ENCODE data around the gene CCL4. TPM values are rescaled to one million over a fixed set of nuclear protein-coding genes. Genes with fewer than 3 reads are reported as not detected.
"Not testable (repeated sequence)": the region's sequence is repeated elsewhere in the genome, so short reads cannot be mapped to it uniquely, and the experiment has no call there.

The CCL4 gene
- total RNA-seq, 2 experiments from 2014 or later = 0.09 TPM; not detected in 1

DNA sequence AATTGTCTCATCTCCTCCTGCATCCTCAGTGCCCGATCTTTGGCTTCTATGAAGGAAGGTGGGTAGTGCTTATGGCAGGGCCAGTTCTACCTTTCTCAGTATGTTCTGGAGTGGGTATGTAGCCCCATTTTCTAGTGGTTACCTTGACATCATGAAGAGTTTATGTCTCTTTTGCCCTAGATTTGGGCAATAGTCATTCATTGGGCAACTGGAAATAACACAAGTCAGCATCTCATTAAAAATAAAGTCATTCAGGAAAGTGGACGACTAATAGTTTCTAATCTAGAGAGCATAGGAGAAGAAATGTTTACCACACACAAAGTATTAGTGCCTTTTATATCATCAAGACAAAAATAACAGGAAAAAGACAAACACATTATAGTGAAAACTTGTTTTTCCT, 19.9 kb upstream of the CCL4 start:
- H3K9me2 ChIP-seq (ENCODE audit: insufficient read depth, low read length); H3K9me3 ChIP-seq (ENCODE audit: low read length); H2AFZ ChIP-seq (ENCODE audit: low read length); H3K79me2 ChIP-seq (ENCODE audit: insufficient read depth, low read depth, low read length); H4K20me1 ChIP-seq (ENCODE audit: insufficient read depth, low read length); CTCF ChIA-PET (ENCODE audit: unreplicated experiment); BruUV-seq (replicated peaks); intact Hi-C loops (cut with micrococcal nuclease; ENCODE audit: unreplicated experiment); H3K36me3 ChIP-seq (ENCODE audit: insufficient read depth, low read length); H3K4me1 ChIP-seq (ENCODE audit: insufficient read depth, low read length, poor library complexity, severe bottlenecking); DNase-seq (ENCODE audit: low spot score); H3K27ac ChIP-seq (ENCODE audit: low read depth, low read length, poor library complexity, severe bottlenecking); POLR2A ChIA-PET; H3K4me2 ChIP-seq (ENCODE audit: low read length); H3K4me3 ChIP-seq (ENCODE audit: low read depth, low read length, poor library complexity, severe bottlenecking): not testable (repeated sequence)

DNA sequence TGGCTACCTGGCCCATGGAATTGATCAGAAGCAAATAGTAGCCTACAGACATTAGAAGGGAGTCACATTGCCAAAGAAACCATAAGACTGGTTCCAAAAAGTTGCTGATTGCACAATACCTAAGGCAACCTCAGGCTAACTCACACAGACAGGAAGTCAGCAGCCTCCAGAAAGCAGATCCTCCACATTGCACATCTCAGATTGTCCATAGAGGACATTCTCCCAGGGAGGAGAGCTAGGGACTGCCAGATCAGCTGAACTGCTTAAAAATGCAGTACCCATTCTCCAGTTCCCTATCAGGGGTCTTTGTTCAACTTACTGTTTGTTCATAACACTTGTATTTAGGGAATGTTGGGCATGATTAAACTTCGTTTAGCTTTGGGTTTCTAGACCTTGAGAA, 17.9 kb upstream of the CCL4 start:
- intact Hi-C loops (cut with micrococcal nuclease; ENCODE audit: unreplicated experiment) = no loop called here
- CTCF ChIA-PET (ENCODE audit: unreplicated experiment) = no interaction called here
- Histone ChIP-seq H3K9me3 (ENCODE audit: low read length) (no peaks in the 10 kb centered on the region), H3K79me2 (ENCODE audit: insufficient read depth, low read depth, low read length) (no peaks in the 10 kb centered on the region), H3K36me3 (ENCODE audit: insufficient read depth, low read length) (no peaks in the 10 kb centered on the region), H2AFZ (ENCODE audit: low read length) (no peak overlapping the region), H3K27ac (ENCODE audit: low read depth, low read length, poor library complexity, severe bottlenecking) (no peak overlapping the region), H4K20me1 (ENCODE audit: insufficient read depth, low read length) (no peaks in the 10 kb centered on the region), H3K4me3 (ENCODE audit: low read depth, low read length, poor library complexity, severe bottlenecking) (no peak overlapping the region), H3K9me2 (ENCODE audit: insufficient read depth, low read length) (no peaks in the 10 kb centered on the region), H3K4me1 (ENCODE audit: insufficient read depth, low read length, poor library complexity, severe bottlenecking) (peaks cover 15% of the 10 kb centered on the region), H3K4me2 (ENCODE audit: low read length) (no peak overlapping the region)
- TF ChIP-seq, protein P1, sequence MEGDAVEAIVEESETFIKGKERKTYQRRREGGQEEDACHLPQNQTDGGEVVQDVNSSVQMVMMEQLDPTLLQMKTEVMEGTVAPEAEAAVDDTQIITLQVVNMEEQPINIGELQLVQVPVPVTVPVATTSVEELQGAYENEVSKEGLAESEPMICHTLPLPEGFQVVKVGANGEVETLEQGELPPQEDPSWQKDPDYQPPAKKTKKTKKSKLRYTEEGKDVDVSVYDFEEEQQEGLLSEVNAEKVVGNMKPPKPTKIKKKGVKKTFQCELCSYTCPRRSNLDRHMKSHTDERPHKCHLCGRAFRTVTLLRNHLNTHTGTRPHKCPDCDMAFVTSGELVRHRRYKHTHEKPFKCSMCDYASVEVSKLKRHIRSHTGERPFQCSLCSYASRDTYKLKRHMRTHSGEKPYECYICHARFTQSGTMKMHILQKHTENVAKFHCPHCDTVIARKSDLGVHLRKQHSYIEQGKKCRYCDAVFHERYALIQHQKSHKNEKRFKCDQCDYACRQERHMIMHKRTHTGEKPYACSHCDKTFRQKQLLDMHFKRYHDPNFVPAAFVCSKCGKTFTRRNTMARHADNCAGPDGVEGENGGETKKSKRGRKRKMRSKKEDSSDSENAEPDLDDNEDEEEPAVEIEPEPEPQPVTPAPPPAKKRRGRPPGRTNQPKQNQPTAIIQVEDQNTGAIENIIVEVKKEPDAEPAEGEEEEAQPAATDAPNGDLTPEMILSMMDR (conservative IDR thresholded peaks at IDR 0.05; ENCODE audit: low read length) = no peak
- TF ChIP-seq EZH2phosphoT487 (IDR thresholded peaks at IDR 0.05; ENCODE audit: borderline replicate concordance, low read depth, low read length) = no peak
- POLR2A ChIA-PET = interaction anchor here (0.6 kb wide), 1 partner anchor 95 kb away, joined by 4 read pairs; no protein-coding TSS in a partner anchor
- DNase-seq (ENCODE audit: low spot score) = no peak
- BruUV-seq (replicated peaks) = no TSS peak

DNA sequence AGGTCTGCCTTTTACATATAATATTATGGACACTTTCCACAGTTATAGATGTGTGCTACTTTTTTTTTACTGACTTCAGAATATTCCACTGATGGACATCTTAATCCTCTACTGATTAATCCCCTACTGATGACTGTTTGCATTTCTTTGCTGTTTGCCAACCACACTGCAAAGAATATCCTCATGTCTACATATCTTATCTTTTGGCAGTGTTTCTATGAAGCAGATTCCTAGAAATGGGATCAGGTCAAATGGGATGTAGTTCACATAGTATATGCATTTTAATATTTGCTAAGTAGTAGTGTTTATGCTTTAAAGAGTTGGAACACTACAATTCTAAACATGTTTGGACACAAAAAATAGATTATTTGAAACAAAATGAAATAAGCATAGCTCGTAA, 16.8 kb upstream of the CCL4 start:
- Histone ChIP-seq H3K79me2 (ENCODE audit: insufficient read depth, low read depth, low read length) (no peaks in the 10 kb centered on the region), H3K27ac (ENCODE audit: low read depth, low read length, poor library complexity, severe bottlenecking) (no peak overlapping the region), H3K4me3 (ENCODE audit: low read depth, low read length, poor library complexity, severe bottlenecking) (no peak overlapping the region), H3K9me2 (ENCODE audit: insufficient read depth, low read length) (no peaks in the 10 kb centered on the region), H3K4me1 (ENCODE audit: insufficient read depth, low read length, poor library complexity, severe bottlenecking) (peaks cover 16% of the 10 kb centered on the region), H2AFZ (ENCODE audit: low read length) (no peak overlapping the region), H4K20me1 (ENCODE audit: insufficient read depth, low read length) (no peaks in the 10 kb centered on the region), H3K36me3 (ENCODE audit: insufficient read depth, low read length) (no peaks in the 10 kb centered on the region), H3K4me2 (ENCODE audit: low read length) (no peak overlapping the region), H3K9me3 (ENCODE audit: low read length) (no peaks in the 10 kb centered on the region)
- ChIA-PET POLR2A (no interaction called here), CTCF (ENCODE audit: unreplicated experiment) (no interaction called here)
- TF ChIP-seq, protein P1 (conservative IDR thresholded peaks at IDR 0.05; ENCODE audit: low read length) = no peak
- no peak for TF ChIP-seq EZH2phosphoT487 (IDR thresholded peaks at IDR 0.05; ENCODE audit: borderline replicate concordance, low read depth, low read length)
- intact Hi-C loops (cut with micrococcal nuclease; ENCODE audit: unreplicated experiment) = no loop called here
- no peak for DNase-seq (ENCODE audit: low spot score)
- no TSS peak for BruUV-seq (replicated peaks)

DNA sequence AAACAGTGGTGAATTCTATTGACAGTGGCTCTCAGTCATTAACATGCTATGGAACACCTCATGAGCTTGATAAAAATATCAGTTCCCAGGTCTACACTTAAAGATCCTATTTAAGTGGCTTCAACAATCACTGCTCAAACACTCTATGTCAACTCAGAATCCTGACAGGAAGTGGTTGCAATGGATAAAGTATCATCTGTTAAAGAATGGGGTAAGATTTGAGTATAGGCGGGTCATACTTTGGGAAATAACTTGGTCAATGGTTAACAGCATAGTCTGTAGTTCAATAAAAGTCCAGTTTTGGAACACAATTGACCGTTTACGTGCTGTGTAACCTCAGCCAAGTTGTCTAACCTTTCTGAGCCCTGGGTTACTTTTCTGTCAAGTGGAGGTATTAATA, 16.2 kb upstream of the CCL4 start:
- H3K36me3 ChIP-seq (ENCODE audit: insufficient read depth, low read length); intact Hi-C loops (cut with micrococcal nuclease; ENCODE audit: unreplicated experiment); H3K27ac ChIP-seq (ENCODE audit: low read depth, low read length, poor library complexity, severe bottlenecking); H3K9me2 ChIP-seq (ENCODE audit: insufficient read depth, low read length); BruUV-seq (replicated peaks); DNase-seq (ENCODE audit: low spot score); H2AFZ ChIP-seq (ENCODE audit: low read length); POLR2A ChIA-PET; H3K4me3 ChIP-seq (ENCODE audit: low read depth, low read length, poor library complexity, severe bottlenecking); H3K9me3 ChIP-seq (ENCODE audit: low read length); H3K79me2 ChIP-seq (ENCODE audit: insufficient read depth, low read depth, low read length); H4K20me1 ChIP-seq (ENCODE audit: insufficient read depth, low read length); H3K4me2 ChIP-seq (ENCODE audit: low read length); CTCF ChIA-PET (ENCODE audit: unreplicated experiment): not testable (repeated sequence)
- peaks cover 16% of the 10 kb centered on the region for H3K4me1 ChIP-seq (ENCODE audit: insufficient read depth, low read length, poor library complexity, severe bottlenecking)

DNA sequence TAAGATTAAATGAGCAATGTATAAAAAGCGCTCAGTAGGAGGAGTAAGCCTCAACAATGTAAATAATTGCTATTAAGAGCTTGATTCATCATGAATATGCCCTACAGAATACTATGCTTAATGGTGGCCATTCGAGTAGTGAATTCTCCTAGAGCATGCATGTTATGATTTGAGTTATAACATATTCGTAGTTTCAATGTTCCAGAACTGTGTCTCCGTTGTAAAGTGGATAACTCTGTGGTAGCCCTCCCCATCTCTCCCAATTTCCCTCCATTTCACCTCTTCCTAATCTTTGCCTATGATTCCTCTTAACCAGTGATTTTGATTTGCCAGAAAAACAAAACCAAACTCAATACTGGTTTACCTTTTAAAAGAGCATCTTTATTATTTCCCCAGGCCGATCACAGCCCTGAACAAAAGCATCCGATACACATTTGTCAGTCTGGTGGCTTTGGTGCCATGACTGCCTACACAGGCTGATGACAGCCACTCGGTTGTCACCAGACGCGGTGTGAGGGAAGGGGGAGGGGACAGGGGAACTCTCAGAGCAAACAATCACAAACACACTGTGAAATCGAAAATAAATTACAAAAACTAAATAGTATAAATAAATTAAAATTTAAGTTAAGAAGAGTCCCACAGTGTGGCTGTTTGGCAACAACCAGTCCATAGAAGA, 15.6 kb upstream of the CCL4 start:
- POLR2A ChIA-PET; H2AFZ ChIP-seq (ENCODE audit: low read length); intact Hi-C loops (cut with micrococcal nuclease; ENCODE audit: unreplicated experiment); H3K9me2 ChIP-seq (ENCODE audit: insufficient read depth, low read length); H3K4me2 ChIP-seq (ENCODE audit: low read length); H4K20me1 ChIP-seq (ENCODE audit: insufficient read depth, low read length); H3K4me3 ChIP-seq (ENCODE audit: low read depth, low read length, poor library complexity, severe bottlenecking); H3K36me3 ChIP-seq (ENCODE audit: insufficient read depth, low read length); H3K79me2 ChIP-seq (ENCODE audit: insufficient read depth, low read depth, low read length); H3K27ac ChIP-seq (ENCODE audit: low read depth, low read length, poor library complexity, severe bottlenecking); CTCF ChIA-PET (ENCODE audit: unreplicated experiment); DNase-seq (ENCODE audit: low spot score); BruUV-seq (replicated peaks); H3K9me3 ChIP-seq (ENCODE audit: low read length): not testable (repeated sequence)
- peaks cover 16% of the 10 kb centered on the region for H3K4me1 ChIP-seq (ENCODE audit: insufficient read depth, low read length, poor library complexity, severe bottlenecking)
